Panc1 (cell line): Measurements from ENCODE around the gene PARM1. TPM values are rescaled to one million over a fixed set of nuclear protein-coding genes. Genes with fewer than 3 reads are reported as not detected.

ENCODE experiments used
- ATAC-seq: fragments of 200-7000 bp; cut with Tn5 transposase; 2 replicates; pipeline ENCODE4 v1.9.1; 2020; ENCODE audit warnings: mild to moderate bottlenecking, moderate library complexity
- BruUV-seq: library from RNA; stranded (reverse); fragments of 400-500 nt; replicated peaks from 2 replicates; lab custom pipeline; 2021; lab: Mats Ljungman, UMichigan
- CTCF ChIA-PET: fragments of 300-600 bp; sonication (Branson Sonifier 250); formaldehyde crosslinking; loops from one replicate; lab custom pipeline; 2022; ENCODE audit warnings: antibody characterized with exemption; lab: Charles Lee
- POLR2A ChIA-PET: fragments of 300-600 bp; sonication (Branson Sonifier 250); formaldehyde crosslinking; loops from one replicate; lab custom pipeline; 2022; ENCODE audit warnings: antibody characterized with exemption; lab: Charles Lee
- DNase-seq: peaks from one replicate; pipeline ENCODE4 v3.0.0-alpha.2; 2010; ENCODE audit warnings: low read depth, low spot score
- H3K27ac ChIP-seq: 2 replicates; pipeline ENCODE4 v1.5.1; 2011; ENCODE audit warnings: mild to moderate bottlenecking, low read length, inconsistent platforms
- H3K27me3 ChIP-seq: fragments of 200-500 bp; sonication (Bioruptor generic); 2 replicates; pipeline ENCODE4 v1.6.0; 2014; ENCODE audit warnings: low read length, inconsistent platforms; ENCODE audit not compliant: control insufficient read depth, insufficient read depth
- H3K36me3 ChIP-seq: fragments of 200-500 bp; sonication (Bioruptor generic); 2 replicates; pipeline ENCODE4 v1.5.1; 2014; ENCODE audit warnings: inconsistent platforms, mild to moderate bottlenecking, low read length, moderate library complexity; ENCODE audit not compliant: control insufficient read depth, insufficient read depth
- H3K4me1 ChIP-seq: 2 replicates; pipeline ENCODE4 v1.5.1; 2011; ENCODE audit warnings: inconsistent platforms, mild to moderate bottlenecking, low read length, moderate library complexity; ENCODE audit not compliant: control insufficient read depth, insufficient read depth
- H3K4me3 ChIP-seq, 2 experiments: 2 replicates each; pipeline ENCODE4 v1.5.1; 2011 to 2012; ENCODE audit warnings: low read depth in 2 of 2, low read length in 2 of 2, mild to moderate bottlenecking in 2 of 2, inconsistent platforms in 1 of 2, moderate library complexity in 1 of 2
- H3K9me3 ChIP-seq: fragments of 200-500 bp; sonication (Bioruptor generic); 2 replicates; pipeline ENCODE4 v1.5.1; 2014; ENCODE audit warnings: low read depth, mild to moderate bottlenecking, inconsistent platforms, low read length, moderate library complexity; ENCODE audit not compliant: control insufficient read depth, insufficient read depth
- CTCF ChIP-seq: fragments of 450-650 bp; IDR thresholded peaks from 2 replicates; pipeline ENCODE4 v1.5.1; 2017; ENCODE audit warnings: mild to moderate bottlenecking
- POLR2AphosphoS5 ChIP-seq: IDR thresholded peaks from 2 replicates; pipeline ENCODE4 v1.6.1; 2012; ENCODE audit warnings: mild to moderate bottlenecking, low read depth, low read length, moderate library complexity
- REST ChIP-seq, 2 experiments: IDR thresholded peaks; 2 replicates each; pipeline ENCODE4 v1.6.1; 2011 to 2012; ENCODE audit warnings: low read depth in 2 of 2, control low read depth in 1 of 2, low read length in 1 of 2, mild to moderate bottlenecking in 1 of 2, moderate library complexity in 1 of 2; ENCODE audit not compliant: insufficient read depth in 1 of 2
- SIN3A ChIP-seq: IDR thresholded peaks from 2 replicates; pipeline ENCODE4 v1.6.1; 2012; ENCODE audit warnings: low read depth, mild to moderate bottlenecking, low read length, moderate library complexity, borderline replicate concordance; ENCODE audit not compliant: insufficient read depth
- TCF7L2 ChIP-seq: IDR thresholded peaks from 2 replicates; pipeline ENCODE4 v1.6.1; 2011; ENCODE audit warnings: mild to moderate bottlenecking, low read depth, low read length, inconsistent platforms
- in situ Hi-C: cut with HindIII; loops from 2 replicates; pipeline ENCODE4 v1.10.0; 2016; ENCODE audit warnings: low sequenced_read_pairs, low pct_unique_long_range_greater_than_20kb
- intact Hi-C: fragments of 100-400 bp; cut with micrococcal nuclease; formaldehyde crosslinking; loops from one replicate; pipeline ENCODE4 v1.10.0; 2022; ENCODE audit not compliant: unreplicated experiment
- total RNA-seq: library from RNA; stranded (reverse); gene quantifications from one replicate; pipeline ENCODE4 v1.2.1, GENCODE V29; 2021; ENCODE audit not compliant: unreplicated experiment

The PARM1 gene
- total RNA-seq, 1 experiment from 2014 or later, result 0.21 TPM

- POLR2A ChIA-PET, result no interaction called here
Observed at GRCh38 chr4:74999714-75000309, 66.9 kb downstream of the PARM1 start.

GRCh38 chr4:75001871-75002270 lies 69.0 kb downstream of the PARM1 start:
- in situ Hi-C loops, result no loop called here
- H3K36me3 ChIP-seq, result no peaks in the 10 kb centered on the region
- H3K4me3 ChIP-seq, result no peak overlapping the region
- H3K4me1 ChIP-seq, result no peaks in the 10 kb centered on the region
- TF ChIP-seq SIN3A, result no peak
- TF ChIP-seq CTCF, result no peak
- no peak for TF ChIP-seq POLR2AphosphoS5
- no peak for TF ChIP-seq REST (IDR thresholded peaks at IDR 0.05; ENCODE audit: insufficient read depth in 1 of 2, low read depth in 2 of 2, low read length in 1 of 2)
- no peak for TF ChIP-seq TCF7L2
- H3K27me3 ChIP-seq, result no peaks in the 10 kb centered on the region
- no peak overlapping the region for H3K27ac ChIP-seq
- CTCF ChIA-PET, result no interaction called here
- BruUV-seq, result no TSS peak
- no peaks in the 10 kb centered on the region for H3K9me3 ChIP-seq
- ATAC-seq, result no peak
- no peak for DNase-seq
- POLR2A ChIA-PET, result no interaction called here
- intact Hi-C loops, result no loop called here

More at GRCh38 chr4:74999714-75000309, 66.9 kb downstream of the PARM1 start:
- no peaks in the 10 kb centered on the region for H3K4me1 ChIP-seq
- no peak for DNase-seq
- no peak for TF ChIP-seq REST (IDR thresholded peaks at IDR 0.05; ENCODE audit: insufficient read depth in 1 of 2, low read depth in 2 of 2, low read length in 1 of 2)
- intact Hi-C loops, result no loop called here
- H3K27me3 ChIP-seq, result no peaks in the 10 kb centered on the region
- H3K36me3 ChIP-seq, result no peaks in the 10 kb centered on the region
- in situ Hi-C loops, result no loop called here
- H3K9me3 ChIP-seq, result no peaks in the 10 kb centered on the region
- ATAC-seq, result no peak
- no peak overlapping the region for H3K27ac ChIP-seq
- no peak overlapping the region for H3K4me3 ChIP-seq
- no TSS peak for BruUV-seq
- CTCF ChIA-PET, result no interaction called here
